AG09319 (cell line): ENCODE measurements around the gene PEPD.

Source experiments
- DNase-seq: peaks from one replicate; pipeline ENCODE4 v3.0.0-alpha.2; 2010; ENCODE audit warnings: low read depth; ENCODE audit errors: extremely low read depth
- CTCF ChIP-seq: IDR thresholded peaks from 2 replicates; pipeline ENCODE4 v1.5.1; 2011; ENCODE audit warnings: low read depth, mild to moderate bottlenecking, inconsistent platforms, low read length, moderate library complexity

The PEPD gene

GRCh38 chr19:33362508-33363228 lies 158.9 kb downstream of the PEPD start:
- no peak for DNase-seq
- no peak for TF ChIP-seq CTCF

GRCh38 chr19:33359581-33359980 lies 162.0 kb downstream of the PEPD start:
- no peak for DNase-seq
- TF ChIP-seq CTCF: no peak

- TF ChIP-seq CTCF: no peak
- no peak for DNase-seq
Observed at GRCh38 chr19:33358408-33358807, 163.2 kb downstream of the PEPD start.

GRCh38 chr19:33357556-33357955 lies 164.0 kb downstream of the PEPD start:
- DNase-seq: no peak
- TF ChIP-seq CTCF: no peak

GRCh38 chr19:33355535-33355934 lies 166.1 kb downstream of the PEPD start:
- DNase-seq: no peak
- no peak for TF ChIP-seq CTCF

GRCh38 chr19:33350538-33351309 lies 170.9 kb downstream of the PEPD start:
- no peak for TF ChIP-seq CTCF
- no peak for DNase-seq
